ENCODE results near the gene MAPK1. TPM values are rescaled to one million over a fixed set of nuclear protein-coding genes. Genes with fewer than 3 reads are reported as not detected.

Gene MAPK1
- total RNA-seq, 1 experiment from 2014 or later, result 90.3 TPM

DNA sequence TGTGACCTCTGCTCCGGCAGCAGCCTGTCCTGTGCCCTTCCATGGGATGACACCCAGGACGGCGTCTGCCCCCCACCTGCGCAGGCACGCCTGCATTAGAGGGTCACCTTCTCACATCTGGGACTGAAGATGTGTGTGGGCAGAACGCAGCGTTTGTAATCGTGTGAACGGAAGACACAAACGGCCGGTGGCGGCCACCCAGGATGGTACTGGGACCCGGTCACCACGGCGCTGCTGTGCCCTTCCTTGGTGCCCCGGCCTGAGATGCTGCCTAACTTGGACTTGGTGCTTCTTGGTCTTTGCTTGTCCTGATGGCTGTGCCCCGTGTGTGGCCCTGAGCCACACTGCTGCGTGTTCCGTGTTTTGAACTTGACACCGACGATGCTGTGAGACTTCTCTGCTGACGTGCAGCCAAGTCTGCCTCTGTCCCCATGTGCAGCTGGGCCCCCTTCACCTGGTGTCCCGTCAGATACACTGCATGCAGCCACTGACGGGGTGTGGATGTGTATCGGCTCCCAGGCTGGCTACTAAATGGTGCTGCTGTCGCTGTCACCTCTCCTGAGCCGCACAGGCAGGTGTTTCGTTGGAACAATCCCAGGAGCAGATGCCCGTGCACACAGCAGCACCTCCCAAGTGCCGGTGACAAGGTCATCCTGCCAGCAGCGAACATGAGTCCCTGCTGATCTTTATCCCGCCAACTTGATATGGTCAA is 153.2 kb downstream of the MAPK1 start:
- Mint-ChIP-seq H3K36me3 (ENCODE audit: insufficient read depth in 1 of 3, low read depth in 3 of 3) (peaks cover 4 to 13% (median 10%) of the 10 kb centered on the region in 3 experiments; a peak in 6 of 7 replicates), H3K4me1 (peaks cover 0 to 9% of the 10 kb centered on the region in 2 experiments; a peak in 2 of 4 replicates), H3K9me3 (no peaks in the 10 kb centered on the region), H3K4me3 (no peak overlapping the region), H3K27ac (0 out of 7 replicates have a peak overlapping the region, but pooled peaks of 1 of the 3 experiments have one; percentile 47), H3K27me3 (ENCODE audit: low read depth) (no peaks in the 10 kb centered on the region)
- no peak overlapping the region for H2AFZ ChIP-seq (ENCODE audit: low read length)
- H3K18ac ChIP-seq (ENCODE audit: insufficient read length, low read depth, low read length), result no peak overlapping the region
- H3K9ac ChIP-seq (ENCODE audit: extremely low read depth, insufficient read length, low read length), result no peak overlapping the region
- no peak overlapping the region for H2BK12ac ChIP-seq (ENCODE audit: insufficient read length, low read depth, low read length)
- no peak overlapping the region for H2BK120ac ChIP-seq (ENCODE audit: low read depth, low read length, poor library complexity, severe bottlenecking)
- H2BK20ac ChIP-seq (ENCODE audit: low read depth, low read length, poor library complexity, severe bottlenecking), result no peak overlapping the region
- H3K79me1 ChIP-seq (ENCODE audit: insufficient read depth, low read depth, low read length, poor library complexity, severe bottlenecking), result no peaks in the 10 kb centered on the region
- no peak overlapping the region for H3T11ph ChIP-seq (ENCODE audit: low read length)
- no CpG with 5 or more reads among the region's 32 CpGs for WGBS (ENCODE audit: extremely low coverage, insufficient read length, low lambda C conversion rate)
- H2BK15ac ChIP-seq (ENCODE audit: low read depth, low read length), result no peak overlapping the region
- TF ChIP-seq, protein P1, sequence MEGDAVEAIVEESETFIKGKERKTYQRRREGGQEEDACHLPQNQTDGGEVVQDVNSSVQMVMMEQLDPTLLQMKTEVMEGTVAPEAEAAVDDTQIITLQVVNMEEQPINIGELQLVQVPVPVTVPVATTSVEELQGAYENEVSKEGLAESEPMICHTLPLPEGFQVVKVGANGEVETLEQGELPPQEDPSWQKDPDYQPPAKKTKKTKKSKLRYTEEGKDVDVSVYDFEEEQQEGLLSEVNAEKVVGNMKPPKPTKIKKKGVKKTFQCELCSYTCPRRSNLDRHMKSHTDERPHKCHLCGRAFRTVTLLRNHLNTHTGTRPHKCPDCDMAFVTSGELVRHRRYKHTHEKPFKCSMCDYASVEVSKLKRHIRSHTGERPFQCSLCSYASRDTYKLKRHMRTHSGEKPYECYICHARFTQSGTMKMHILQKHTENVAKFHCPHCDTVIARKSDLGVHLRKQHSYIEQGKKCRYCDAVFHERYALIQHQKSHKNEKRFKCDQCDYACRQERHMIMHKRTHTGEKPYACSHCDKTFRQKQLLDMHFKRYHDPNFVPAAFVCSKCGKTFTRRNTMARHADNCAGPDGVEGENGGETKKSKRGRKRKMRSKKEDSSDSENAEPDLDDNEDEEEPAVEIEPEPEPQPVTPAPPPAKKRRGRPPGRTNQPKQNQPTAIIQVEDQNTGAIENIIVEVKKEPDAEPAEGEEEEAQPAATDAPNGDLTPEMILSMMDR (conservative IDR thresholded peaks at IDR 0.05), result no peak
- H3K79me2 ChIP-seq (ENCODE audit: insufficient read depth, low read length), result peaks cover 3% of the 10 kb centered on the region; the same call in 1 of the 2 replicates
- H4K91ac ChIP-seq (ENCODE audit: insufficient read length, low read depth, low read length), result no peak overlapping the region
- H4K20me1 ChIP-seq (ENCODE audit: control insufficient read depth, insufficient read depth, insufficient read length), result no peaks in the 10 kb centered on the region
- H3K9me3 ChIP-seq (ENCODE audit: control insufficient read depth, low read depth, low read length), result no peaks in the 10 kb centered on the region
- no peaks in the 10 kb centered on the region for H3K23me2 ChIP-seq (ENCODE audit: insufficient read length, low read depth, low read length, poor library complexity, severe bottlenecking)
- no peak overlapping the region for H3K27ac ChIP-seq (ENCODE audit: insufficient read length, low read depth, low read length)
- no peaks in the 10 kb centered on the region for H3K4me1 ChIP-seq (ENCODE audit: insufficient read depth, low read length)
- H3K4ac ChIP-seq (ENCODE audit: low read depth, low read length), result no peak overlapping the region
- no peak overlapping the region for H3K14ac ChIP-seq (ENCODE audit: insufficient read depth, low read length)
- no peak overlapping the region for H2BK5ac ChIP-seq (ENCODE audit: insufficient read length, low read length)
- H3K23ac ChIP-seq (ENCODE audit: insufficient read length, low read depth, low read length), result no peak overlapping the region
- no peaks in the 10 kb centered on the region for H3K27me3 ChIP-seq (ENCODE audit: insufficient read depth, low read length)
- H2AK5ac ChIP-seq (ENCODE audit: insufficient read length, low read length), result no peak overlapping the region
- no peak for DNase-seq
- no peak overlapping the region for H4K5ac ChIP-seq (ENCODE audit: insufficient read length, low read depth, low read length)
- H3K4me2 ChIP-seq (ENCODE audit: insufficient read depth, insufficient read length, low read length), result no peak overlapping the region
- no peak overlapping the region for H4K8ac ChIP-seq (replicated peaks; ENCODE audit: insufficient read length, low read depth, low read length)
- no peak overlapping the region for H3K56ac ChIP-seq (ENCODE audit: insufficient read length, low read depth, low read length)

Measured in H9 (cell line).